CD14-positive monocyte (primary cell): Measurements from ENCODE around the gene DOCK10. TPM values are rescaled to one million over a fixed set of nuclear protein-coding genes. Genes with fewer than 3 reads are reported as not detected.
A peak's percentile ranks its signal among the peaks of the same experiment; 100 is the strongest.

Source experiments
- DNase-seq, 3 donors: peaks; one replicate each; pipeline ENCODE4 v3.0.0-alpha.2; 2011 to 2022
- H2AFZ ChIP-seq: 2 replicates; pipeline ENCODE4 v1.6.0; 2012; ENCODE audit warnings: mild to moderate bottlenecking, low read depth, low read length, inconsistent platforms; ENCODE audit not compliant: insufficient read depth, poor library complexity, severe bottlenecking
- H3K27ac ChIP-seq, 2 donors: 1 replicate in 1 of 2; 2 replicates in 1 of 2; pipeline ENCODE4 v1.5.1; 2012 to 2013; ENCODE audit warnings: low read length in 2 of 2, control low read depth in 1 of 2, inconsistent platforms in 1 of 2, low read depth in 1 of 2, mild to moderate bottlenecking in 1 of 2
- H3K27me3 ChIP-seq, 2 donors: one replicate each; pipeline versions ENCODE4 v1.6.0 to v1.6.1; 2011 to 2013; ENCODE audit warnings: low read length in 2 of 2; ENCODE audit not compliant: control insufficient read depth in 2 of 2, insufficient read depth in 2 of 2
- H3K36me3 ChIP-seq, 2 donors: replicated peaks in 1 of 2; 1 replicate in 1 of 2; 2 replicates in 1 of 2; pipeline versions ENCODE4 v1.5.1 to v1.6.1; 2012 to 2013; ENCODE audit warnings: low read length in 2 of 2, control low read depth in 1 of 2, inconsistent platforms in 1 of 2, mild to moderate bottlenecking in 1 of 2; ENCODE audit not compliant: insufficient read depth in 2 of 2, control insufficient read depth in 1 of 2
- H3K4me1 ChIP-seq, 2 donors: 1 replicate in 1 of 2; 2 replicates in 1 of 2; pipeline versions ENCODE4 v1.5.1 to v1.6.1; 2012 to 2013; ENCODE audit warnings: low read length in 2 of 2, control low read depth in 1 of 2, inconsistent platforms in 1 of 2, mild to moderate bottlenecking in 1 of 2, moderate library complexity in 1 of 2; ENCODE audit not compliant: insufficient read depth in 2 of 2, control insufficient read depth in 1 of 2
- H3K4me2 ChIP-seq: replicated peaks from 2 replicates; pipeline ENCODE3; 2012; ENCODE audit warnings: low read length, moderate library complexity, mild to moderate bottlenecking; ENCODE audit not compliant: poor library complexity, severe bottlenecking; ENCODE audit errors: extremely low read depth
- H3K4me3 ChIP-seq, 3 experiments: fragments of 200-600 bp in 1 of 3; sonication (generic) in 1 of 3; replicated peaks in 1 of 3; 1 replicate in 2 of 3; 2 replicates in 1 of 3; pipeline ENCODE4 v1.5.1; 2011 to 2013; ENCODE audit warnings: low read length in 3 of 3, mild to moderate bottlenecking in 3 of 3, control low read depth in 2 of 3, low read depth in 2 of 3, inconsistent platforms in 1 of 3, moderate library complexity in 1 of 3
- H3K79me2 ChIP-seq: 2 replicates; pipeline ENCODE4 v1.6.0; 2012; ENCODE audit warnings: mild to moderate bottlenecking, control low read depth, inconsistent platforms, low read length, moderate library complexity; ENCODE audit not compliant: insufficient read depth
- H3K9ac ChIP-seq: 2 replicates; pipeline ENCODE4 v1.6.0; 2017; ENCODE audit warnings: low read length, mild to moderate bottlenecking; ENCODE audit not compliant: insufficient read depth, poor library complexity, severe bottlenecking
- H3K9me3 ChIP-seq, 2 donors: replicated peaks in 1 of 2; 1 replicate in 1 of 2; 2 replicates in 1 of 2; pipeline versions ENCODE4 v1.5.1 to v1.6.1; 2012 to 2013; ENCODE audit warnings: low read length in 2 of 2, control low read depth in 1 of 2; ENCODE audit not compliant: control insufficient read depth in 1 of 2, insufficient read depth in 1 of 2
- H4K20me1 ChIP-seq: 2 replicates; pipeline ENCODE4 v1.6.0; 2012; ENCODE audit warnings: mild to moderate bottlenecking, low read length, control low read depth, moderate library complexity; ENCODE audit not compliant: insufficient read depth
- H3K27ac Mint-ChIP-seq, 7 donors: one replicate each; pipeline ENCODE4 v1.8.0; 2020; ENCODE audit warnings: mild to moderate bottlenecking in 7 of 7, mixed read lengths in 7 of 7, moderate library complexity in 6 of 7, inconsistent platforms in 2 of 7
- H3K27me3 Mint-ChIP-seq, 3 donors: one replicate each; pipeline ENCODE4 v1.8.0; 2021 to 2022; ENCODE audit warnings: low read depth in 3 of 3, mild to moderate bottlenecking in 3 of 3, mixed read lengths in 3 of 3, moderate library complexity in 3 of 3, inconsistent platforms in 1 of 3
- H3K36me3 Mint-ChIP-seq, 2 donors: one replicate each; pipeline ENCODE4 v1.8.0; 2020; ENCODE audit warnings: mixed read lengths in 2 of 2, inconsistent platforms in 1 of 2, mild to moderate bottlenecking in 1 of 2
- H3K4me1 Mint-ChIP-seq: one replicate; pipeline ENCODE4 v1.8.0; 2020; ENCODE audit warnings: mild to moderate bottlenecking, mixed read lengths
- H3K4me3 Mint-ChIP-seq, 2 donors: one replicate each; pipeline ENCODE4 v1.8.0; 2020; ENCODE audit warnings: mild to moderate bottlenecking in 2 of 2, mixed read lengths in 2 of 2, moderate library complexity in 1 of 2
- H3K9me3 Mint-ChIP-seq, 7 donors: one replicate each; pipeline ENCODE4 v1.8.0; 2020 to 2022; ENCODE audit warnings: mixed read lengths in 7 of 7, mild to moderate bottlenecking in 6 of 7, moderate library complexity in 6 of 7, inconsistent platforms in 2 of 7
- CTCF ChIP-seq: fragments of 200-600 bp; IDR thresholded peaks from one replicate; pipeline ENCODE4 v1.8.0; 2022; ENCODE audit warnings: antibody characterized with exemption, mild to moderate bottlenecking
- WGBS: methylation state at CpG from one replicate; pipeline ENCODE4 v1.1.5; 2013; ENCODE audit warnings: missing lambda C conversion rate; ENCODE audit not compliant: insufficient coverage; 5-methylcytosine and 5-hydroxymethylcytosine counted together
- intact Hi-C, 2 donors: fragments of 100-400 bp; cut with micrococcal nuclease; formaldehyde crosslinking; loops; one replicate each; pipeline versions ENCODE4 v1.15.0 to v1.15.1; 2023
- polyA plus RNA-seq, 3 donors: library from polyadenylated mRNA; depleted of rRNA in 1 of 3; unstranded in 2 of 3; stranded (reverse) in 1 of 3; fragments of 300-500 nt in 2 of 3; fragments of >200 nt in 1 of 3; fragmentation: Illumina TruSeq in 2 of 3; gene quantifications; 1 replicate in 2 of 3; 2 replicates in 1 of 3; pipeline ENCODE4 v1.2.3, GENCODE V29; 2012 to 2021

Gene DOCK10
- polyA plus RNA-seq, 3 donors: 9.5 to 30.9 (median 16.5) TPM

DNA sequence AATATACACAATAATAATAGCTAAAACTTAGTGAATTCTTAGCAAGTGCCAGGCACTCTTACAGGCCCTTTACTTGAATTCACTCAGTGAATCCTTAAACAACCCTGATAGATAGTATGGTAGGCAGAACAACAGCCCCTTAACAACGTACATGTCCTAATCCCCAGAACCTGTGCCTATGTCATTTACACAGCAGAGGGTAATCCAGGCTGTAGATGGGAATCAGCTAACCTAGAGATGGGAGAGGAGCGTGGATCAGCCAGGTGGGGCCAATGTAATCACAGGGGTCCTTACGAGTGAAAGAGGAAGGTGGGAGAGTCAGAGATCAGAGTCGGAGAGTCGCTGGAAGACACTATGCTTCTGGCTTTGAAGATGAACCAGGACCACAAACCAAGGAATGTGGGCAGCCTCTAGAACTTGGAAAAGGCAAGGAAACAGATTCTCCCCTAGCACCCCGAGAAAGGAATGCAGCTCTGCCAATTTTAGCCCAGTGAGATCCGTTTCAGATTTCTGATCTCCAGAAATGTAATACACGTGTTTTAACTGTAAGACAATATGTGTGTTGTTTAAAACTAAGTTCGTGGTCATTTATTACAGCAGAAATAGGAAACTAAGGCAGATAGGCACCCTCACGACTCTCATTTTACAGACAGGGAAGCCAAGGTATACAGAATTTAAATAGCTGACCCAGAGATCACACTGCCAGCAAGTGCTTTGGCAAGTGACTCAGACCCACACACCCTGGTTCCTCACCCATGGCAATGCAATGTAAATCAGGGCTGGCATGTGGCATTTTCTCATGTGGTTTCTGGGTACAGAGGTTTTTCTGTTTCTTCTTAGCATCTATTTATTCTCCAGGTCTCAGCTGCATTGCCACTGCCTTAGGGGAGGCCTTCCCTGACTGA, 68.9 kb downstream of the DOCK10 start:
- no peaks in the 10 kb centered on the region for H3K9me3 ChIP-seq
- H4K20me1 ChIP-seq: peaks cover 3% of the 10 kb centered on the region
- H3K36me3 Mint-ChIP-seq: peaks cover 5 to 11% of the 10 kb centered on the region in 2 donors
- no peaks in the 10 kb centered on the region for H3K27me3 Mint-ChIP-seq
- no peak overlapping the region for H3K4me3 ChIP-seq
- H3K4me2 ChIP-seq: no peak overlapping the region
- H3K79me2 ChIP-seq: peaks cover 71% of the 10 kb centered on the region
- H3K4me3 Mint-ChIP-seq: no peak overlapping the region
- no peak for TF ChIP-seq CTCF
- intact Hi-C loops: no loop called here
- peaks cover 20% of the 10 kb centered on the region for H3K4me1 Mint-ChIP-seq
- H3K27ac ChIP-seq: no peak overlapping the region
- no peaks in the 10 kb centered on the region for H3K36me3 ChIP-seq
- H3K27me3 ChIP-seq: no peaks in the 10 kb centered on the region
- H3K9me3 Mint-ChIP-seq: no peaks in the 10 kb centered on the region
- DNase-seq: no peak
- no peak overlapping the region for H2AFZ ChIP-seq
- 89% methylated on average over 6 of the region's 10 CpGs for WGBS
- H3K4me1 ChIP-seq: no peaks in the 10 kb centered on the region
- peak overlapping the region in 4 of 7 donors; percentile 39 to 75 (median 66) for H3K27ac Mint-ChIP-seq
- H3K9ac ChIP-seq: no peak overlapping the region

GRCh38 chr2:224971214-224971613, 71.1 kb downstream of the DOCK10 start:
- H3K4me1 Mint-ChIP-seq: peaks cover 20% of the 10 kb centered on the region
- intact Hi-C loops: no loop called here
- Histone ChIP-seq H3K4me1 (no peaks in the 10 kb centered on the region), H3K4me2 (no peak overlapping the region), H4K20me1 (peaks cover 3% of the 10 kb centered on the region), H3K9ac (no peak overlapping the region), H3K27me3 (no peaks in the 10 kb centered on the region), H3K79me2 (peaks cover 70% of the 10 kb centered on the region), H3K27ac (no peak overlapping the region), H3K36me3 (no peaks in the 10 kb centered on the region), H3K9me3 (no peaks in the 10 kb centered on the region), H3K4me3 (no peak overlapping the region), H2AFZ (no peak overlapping the region)
- TF ChIP-seq CTCF: no peak
- no peaks in the 10 kb centered on the region for H3K9me3 Mint-ChIP-seq
- H3K4me3 Mint-ChIP-seq: no peak overlapping the region
- H3K27me3 Mint-ChIP-seq: no peaks in the 10 kb centered on the region
- peaks cover 5 to 8% of the 10 kb centered on the region in 2 donors for H3K36me3 Mint-ChIP-seq
- no peak for DNase-seq
- WGBS: 75% methylated on average over 2 of the region's 4 CpGs
- H3K27ac Mint-ChIP-seq: peak overlapping the region in 2 of 7 donors; percentile 48 to 54
